Tibial artery (tissue), 4 donors: ENCODE data around the gene RBM15B.
"Not testable (repeated sequence)": the region's sequence is repeated elsewhere in the genome, so short reads cannot be mapped to it uniquely, and the experiment has no call there.

Experiments
- DNase-seq, 2 donors: peaks; one replicate each; pipeline ENCODE4 v3.0.0-alpha.2; 2019
- H3K27ac ChIP-seq, 2 donors: fragments of 200-600 bp; sonication (generic) in 1 of 2; 1 replicate in 1 of 2; 2 replicates in 1 of 2; pipeline ENCODE4 v1.5.1; 2018 to 2019; ENCODE audit warnings: mild to moderate bottlenecking in 1 of 2
- H3K27me3 ChIP-seq, 2 donors: fragments of 200-600 bp; sonication (generic) in 1 of 2; one replicate each; pipeline versions ENCODE4 v1.5.1 to v1.6.0; 2016 to 2019
- H3K36me3 ChIP-seq, 3 donors: fragments of 200-600 bp; sonication (generic) in 2 of 3; one replicate each; pipeline ENCODE4 v1.5.1; 2016 to 2019; ENCODE audit warnings: mild to moderate bottlenecking in 2 of 3
- H3K4me1 ChIP-seq, 4 donors: fragments of 200-600 bp; sonication (generic) in 2 of 4; 1 replicate in 3 of 4; 2 replicates in 1 of 4; pipeline ENCODE4 v1.5.1; 2016 to 2019
- H3K4me3 ChIP-seq, 2 donors: fragments of 200-600 bp; sonication (generic) in 1 of 2; 1 replicate in 1 of 2; 2 replicates in 1 of 2; pipeline ENCODE4 v1.5.1; 2018 to 2019; ENCODE audit warnings: mild to moderate bottlenecking in 2 of 2
- H3K9me3 ChIP-seq, 3 donors: fragments of 200-600 bp; sonication (generic) in 1 of 3; one replicate each; pipeline ENCODE4 v1.5.1; 2016 to 2019
- CTCF ChIP-seq, 2 experiments: fragments of 200-600 bp in 1 of 2; fragments of 450-650 bp in 1 of 2; IDR thresholded peaks; one replicate each; pipeline ENCODE4 v1.5.1; 2017 to 2019; ENCODE audit warnings: antibody characterized with exemption in 2 of 2, mild to moderate bottlenecking in 1 of 2, moderate library complexity in 1 of 2
- intact Hi-C: fragments of 100-400 bp; cut with DNase I; formaldehyde crosslinking; loops from one replicate; pipeline ENCODE4 v1.15.0; 2023; ENCODE audit warnings: low total_unique reads

RBM15B gene

GRCh38 chr3:51360806-51361205, 30.3 kb upstream of the RBM15B start:
- no peaks in the 10 kb centered on the region for H3K27me3 ChIP-seq
- no peaks in the 10 kb centered on the region for H3K36me3 ChIP-seq
- H3K4me1 ChIP-seq: no peaks in the 10 kb centered on the region
- H3K4me3 ChIP-seq: no peak overlapping the region
- no peak overlapping the region for H3K27ac ChIP-seq
- H3K9me3 ChIP-seq: no peaks in the 10 kb centered on the region
- DNase-seq: no peak
- intact Hi-C loops: no loop called here
- no peak for TF ChIP-seq CTCF (IDR thresholded peaks at IDR 0.05)

GRCh38 chr3:51361746-51362145, 29.3 kb upstream of the RBM15B start:
- H3K27me3 ChIP-seq: no peaks in the 10 kb centered on the region
- DNase-seq: no peak
- no peak overlapping the region for H3K4me3 ChIP-seq
- no peak overlapping the region for H3K27ac ChIP-seq
- intact Hi-C loops: no loop called here
- TF ChIP-seq CTCF (IDR thresholded peaks at IDR 0.05): no peak
- no peaks in the 10 kb centered on the region for H3K4me1 ChIP-seq
- no peaks in the 10 kb centered on the region for H3K9me3 ChIP-seq
- H3K36me3 ChIP-seq: no peaks in the 10 kb centered on the region

GRCh38 chr3:51362476-51362875, 28.6 kb upstream of the RBM15B start:
- Histone ChIP-seq H3K9me3 (no peaks in the 10 kb centered on the region), H3K36me3 (no peaks in the 10 kb centered on the region), H3K4me1 (no peaks in the 10 kb centered on the region), H3K27ac (no peak overlapping the region), H3K4me3 (no peak overlapping the region), H3K27me3 (no peaks in the 10 kb centered on the region)
- no peak for TF ChIP-seq CTCF (IDR thresholded peaks at IDR 0.05)
- intact Hi-C loops: no loop called here
- no peak for DNase-seq

- H3K9me3 ChIP-seq, H3K4me1 ChIP-seq, H3K27ac ChIP-seq, H3K36me3 ChIP-seq, H3K4me3 ChIP-seq, intact Hi-C loops, H3K27me3 ChIP-seq: not testable (repeated sequence)
- peak in 1 of 2 donors; percentile 55 for DNase-seq
Measured at GRCh38 chr3:51368276-51368675, 22.8 kb upstream of the RBM15B start.

GRCh38 chr3:51371943-51372557, 19.0 kb upstream of the RBM15B start:
- intact Hi-C loops: loop anchor here (10.0 kb wide), 2 partner anchors 267 to 697 kb away; partner anchors contain the start of gene DOCK3
- peak in 1 of 2 donors; percentile 64 for DNase-seq
- peak; percentile 74 to 77 for TF ChIP-seq CTCF (IDR thresholded peaks at IDR 0.05)

GRCh38 chr3:51373658-51374421, 17.2 kb upstream of the RBM15B start:
- Histone ChIP-seq H3K36me3 (no peaks in the 10 kb centered on the region), H3K4me3 (no peak overlapping the region), H3K4me1 (no peaks in the 10 kb centered on the region), H3K27me3 (no peaks in the 10 kb centered on the region), H3K9me3 (no peaks in the 10 kb centered on the region), H3K27ac (no peak overlapping the region)
- no peak for TF ChIP-seq CTCF (IDR thresholded peaks at IDR 0.05)
- intact Hi-C loops: loop anchor here (10.0 kb wide), 2 partner anchors 269 to 699 kb away; partner anchors contain the start of gene DOCK3
- DNase-seq: peak in 1 of 2 donors; percentile 47

More at GRCh38 chr3:51371943-51372557, 19.0 kb upstream of the RBM15B start:
- Histone ChIP-seq H3K27me3 (no peaks in the 10 kb centered on the region), H3K4me3 (no peak overlapping the region), H3K36me3 (peaks cover 0 to 6% (median 6%) of the 10 kb centered on the region in 3 donors), H3K4me1 (no peaks in the 10 kb centered on the region), H3K9me3 (no peaks in the 10 kb centered on the region), H3K27ac (no peak overlapping the region)
